ENCODE measurements around the gene CDK12. TPM values are rescaled to one million over a fixed set of nuclear protein-coding genes. Genes with fewer than 3 reads are reported as not detected.
"Not testable (repeated sequence)": the region's sequence is repeated elsewhere in the genome, so short reads cannot be mapped to it uniquely, and the experiment has no call there.

Gene CDK12
- total RNA-seq, 1 donor from 2014 or later: 55.7 TPM

DNA sequence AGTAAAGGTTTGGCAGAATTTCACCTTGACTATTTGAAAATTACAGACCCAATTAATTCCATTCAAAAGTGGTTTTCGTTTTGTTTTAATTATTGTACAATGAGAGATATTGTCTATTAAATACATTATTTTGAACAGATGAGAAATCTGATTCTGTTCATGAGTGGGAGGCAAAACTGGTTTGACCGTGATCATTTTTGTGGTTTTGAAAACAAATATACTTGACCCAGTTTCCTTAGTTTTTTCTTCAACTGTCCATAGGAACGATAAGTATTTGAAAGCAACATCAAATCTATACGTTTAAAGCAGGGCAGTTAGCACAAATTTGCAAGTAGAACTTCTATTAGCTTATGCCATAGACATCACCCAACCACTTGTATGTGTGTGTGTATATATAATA, 72.6 kb downstream of the CDK12 start:
- peaks cover 14% of the 10 kb centered on the region for H3K36me3 Mint-ChIP-seq (ENCODE audit: low read depth, unreplicated experiment)
- Histone ChIP-seq H4K20me1 (ENCODE audit: insufficient read depth, low read length) (peaks cover 36% of the 10 kb centered on the region), H3K79me2 (ENCODE audit: insufficient read depth, low read length) (no peaks in the 10 kb centered on the region), H3K4me1 (ENCODE audit: insufficient read depth, low read length) (no peaks in the 10 kb centered on the region), H3K36me3 (ENCODE audit: insufficient read depth, low read length) (peaks cover 30% of the 10 kb centered on the region), H3K27ac (ENCODE audit: low read depth, low read length) (no peak overlapping the region), H3K4me3 (ENCODE audit: insufficient read depth, low read depth, low read length) (no peak overlapping the region), H2AFZ (ENCODE audit: low read depth, low read length) (no peak overlapping the region), H3K9ac (ENCODE audit: low read length) (no peak overlapping the region), H3K9me3 (ENCODE audit: insufficient read depth, low read depth, low read length) (no peaks in the 10 kb centered on the region), H3K4me2 (ENCODE audit: low read length) (no peak overlapping the region), H3K27me3 (ENCODE audit: insufficient read depth, low read length) (no peaks in the 10 kb centered on the region)
- H3K27me3 Mint-ChIP-seq (ENCODE audit: low read depth, unreplicated experiment): no peaks in the 10 kb centered on the region
- no peaks in the 10 kb centered on the region for H3K9me3 Mint-ChIP-seq (ENCODE audit: unreplicated experiment)
- H3K27ac Mint-ChIP-seq (ENCODE audit: unreplicated experiment): no peak overlapping the region
- H3K4me1 Mint-ChIP-seq (ENCODE audit: low read depth, unreplicated experiment): peaks cover 8% of the 10 kb centered on the region
- no peak for FAIRE-seq
- no peak for TF ChIP-seq CTCF (IDR thresholded peaks at IDR 0.05; ENCODE audit: insufficient read depth, low read depth, low read length)
- no peak for TF ChIP-seq EZH2 (IDR thresholded peaks at IDR 0.05; ENCODE audit: insufficient read depth, low read length)
- H3K4me3 Mint-ChIP-seq (ENCODE audit: unreplicated experiment): no peak overlapping the region
- DNase-seq (ENCODE audit: low read depth): no peak

GRCh38 chr17:39534768-39535405, 73.6 kb downstream of the CDK12 start:
- H3K9me3 Mint-ChIP-seq (ENCODE audit: unreplicated experiment): no peaks in the 10 kb centered on the region
- peaks cover 23% of the 10 kb centered on the region for H3K36me3 ChIP-seq (ENCODE audit: insufficient read depth, low read length)
- no peaks in the 10 kb centered on the region for H3K79me2 ChIP-seq (ENCODE audit: insufficient read depth, low read length)
- H3K27me3 Mint-ChIP-seq (ENCODE audit: low read depth, unreplicated experiment): no peaks in the 10 kb centered on the region
- no peak for FAIRE-seq
- no peak overlapping the region for H3K4me3 Mint-ChIP-seq (ENCODE audit: unreplicated experiment)
- no peak overlapping the region for H3K4me2 ChIP-seq (ENCODE audit: low read length)
- H3K4me3 ChIP-seq (ENCODE audit: insufficient read depth, low read depth, low read length): no peak overlapping the region
- peaks cover 14% of the 10 kb centered on the region for H3K36me3 Mint-ChIP-seq (ENCODE audit: low read depth, unreplicated experiment)
- H3K27ac ChIP-seq (ENCODE audit: low read depth, low read length): no peak overlapping the region
- H3K4me1 ChIP-seq (ENCODE audit: insufficient read depth, low read length): no peaks in the 10 kb centered on the region
- peaks cover 16% of the 10 kb centered on the region for H3K4me1 Mint-ChIP-seq (ENCODE audit: low read depth, unreplicated experiment)
- no peak overlapping the region for H3K27ac Mint-ChIP-seq (ENCODE audit: unreplicated experiment)
- DNase-seq (ENCODE audit: low read depth): no peak
- H3K9me3 ChIP-seq (ENCODE audit: insufficient read depth, low read depth, low read length): no peaks in the 10 kb centered on the region
- no peak for TF ChIP-seq EZH2 (IDR thresholded peaks at IDR 0.05; ENCODE audit: insufficient read depth, low read length)
- TF ChIP-seq CTCF (IDR thresholded peaks at IDR 0.05; ENCODE audit: insufficient read depth, low read depth, low read length): no peak
- H4K20me1 ChIP-seq (ENCODE audit: insufficient read depth, low read length): peaks cover 33% of the 10 kb centered on the region
- H3K27me3 ChIP-seq (ENCODE audit: insufficient read depth, low read length): no peaks in the 10 kb centered on the region
- no peak overlapping the region for H3K9ac ChIP-seq (ENCODE audit: low read length)
- no peak overlapping the region for H2AFZ ChIP-seq (ENCODE audit: low read depth, low read length)

DNA sequence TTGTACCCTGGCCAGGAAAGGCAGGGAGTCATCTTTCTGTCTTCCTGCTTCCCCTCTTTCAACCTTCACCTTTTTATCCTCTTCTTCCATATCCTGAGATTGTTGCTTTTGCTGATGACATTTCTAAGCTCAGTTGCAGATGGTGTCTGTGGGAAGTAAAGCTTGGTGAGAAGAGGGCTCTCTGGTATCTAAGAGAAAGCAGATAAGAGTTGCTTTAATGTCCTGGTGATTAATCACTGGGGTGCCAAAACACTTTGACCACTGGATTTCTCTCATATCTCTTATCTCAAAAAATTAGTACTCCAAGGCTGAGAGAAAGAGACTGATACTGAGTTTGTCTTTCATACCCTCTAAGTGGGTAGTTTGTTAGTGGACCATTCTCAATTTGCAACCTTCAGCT, 75.2 kb downstream of the CDK12 start:
- Mint-ChIP-seq H3K27ac (ENCODE audit: unreplicated experiment) (no peak overlapping the region), H3K4me3 (ENCODE audit: unreplicated experiment) (no peak overlapping the region), H3K27me3 (ENCODE audit: low read depth, unreplicated experiment) (no peaks in the 10 kb centered on the region), H3K36me3 (ENCODE audit: low read depth, unreplicated experiment) (peaks cover 8% of the 10 kb centered on the region), H3K9me3 (ENCODE audit: unreplicated experiment) (no peaks in the 10 kb centered on the region), H3K4me1 (ENCODE audit: low read depth, unreplicated experiment) (peaks cover 16% of the 10 kb centered on the region)
- no peaks in the 10 kb centered on the region for H3K27me3 ChIP-seq (ENCODE audit: insufficient read depth, low read length)
- H3K9me3 ChIP-seq (ENCODE audit: insufficient read depth, low read depth, low read length): no peaks in the 10 kb centered on the region
- DNase-seq (ENCODE audit: low read depth) (no peak), FAIRE-seq (no peak)
- no peak overlapping the region for H3K9ac ChIP-seq (ENCODE audit: low read length)
- no peaks in the 10 kb centered on the region for H3K79me2 ChIP-seq (ENCODE audit: insufficient read depth, low read length)
- H3K4me3 ChIP-seq (ENCODE audit: insufficient read depth, low read depth, low read length): no peak overlapping the region
- H3K27ac ChIP-seq (ENCODE audit: low read depth, low read length): no peak overlapping the region
- no peak overlapping the region for H2AFZ ChIP-seq (ENCODE audit: low read depth, low read length)
- TF ChIP-seq EZH2 (IDR thresholded peaks at IDR 0.05; ENCODE audit: insufficient read depth, low read length) (no peak), CTCF (IDR thresholded peaks at IDR 0.05; ENCODE audit: insufficient read depth, low read depth, low read length) (no peak)
- no peaks in the 10 kb centered on the region for H3K4me1 ChIP-seq (ENCODE audit: insufficient read depth, low read length)
- no peak overlapping the region for H3K4me2 ChIP-seq (ENCODE audit: low read length)
- H3K36me3 ChIP-seq (ENCODE audit: insufficient read depth, low read length): peaks cover 9% of the 10 kb centered on the region
- peaks cover 23% of the 10 kb centered on the region for H4K20me1 ChIP-seq (ENCODE audit: insufficient read depth, low read length)

DNA sequence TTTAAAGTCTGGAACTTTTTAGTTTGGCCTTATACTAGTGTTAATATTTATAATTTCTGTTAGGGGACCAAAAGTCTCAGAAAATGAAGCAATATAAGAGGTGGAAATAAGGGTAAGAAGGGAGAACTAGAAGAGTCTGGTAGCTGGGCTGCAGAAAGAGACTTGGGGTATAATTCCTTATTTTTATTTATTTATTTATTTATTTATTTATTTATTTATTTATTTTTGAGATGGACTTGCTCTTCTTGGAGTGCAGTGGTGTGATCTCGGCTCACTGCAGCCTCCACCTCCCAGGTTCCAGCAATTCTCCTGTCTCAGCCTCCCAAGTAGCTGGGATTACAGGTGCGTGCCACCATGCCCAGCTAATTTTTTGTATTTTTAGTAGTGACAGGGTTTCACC, 76.1 kb downstream of the CDK12 start:
- H3K79me2 ChIP-seq (ENCODE audit: insufficient read depth, low read length); H2AFZ ChIP-seq (ENCODE audit: low read depth, low read length); H3K9me3 Mint-ChIP-seq (ENCODE audit: unreplicated experiment); H3K27ac ChIP-seq (ENCODE audit: low read depth, low read length); H3K4me2 ChIP-seq (ENCODE audit: low read length); H3K4me3 ChIP-seq (ENCODE audit: insufficient read depth, low read depth, low read length); H3K36me3 Mint-ChIP-seq (ENCODE audit: low read depth, unreplicated experiment); H3K4me1 ChIP-seq (ENCODE audit: insufficient read depth, low read length); H3K4me3 Mint-ChIP-seq (ENCODE audit: unreplicated experiment); H3K27me3 ChIP-seq (ENCODE audit: insufficient read depth, low read length); H3K9me3 ChIP-seq (ENCODE audit: insufficient read depth, low read depth, low read length); FAIRE-seq; H3K9ac ChIP-seq (ENCODE audit: low read length); H3K27me3 Mint-ChIP-seq (ENCODE audit: low read depth, unreplicated experiment); DNase-seq (ENCODE audit: low read depth); H3K36me3 ChIP-seq (ENCODE audit: insufficient read depth, low read length): not testable (repeated sequence)
- H3K27ac Mint-ChIP-seq (ENCODE audit: unreplicated experiment): peak overlapping the region; percentile 47
- peaks cover 14% of the 10 kb centered on the region for H4K20me1 ChIP-seq (ENCODE audit: insufficient read depth, low read length)
- peaks cover 16% of the 10 kb centered on the region for H3K4me1 Mint-ChIP-seq (ENCODE audit: low read depth, unreplicated experiment)
